RCC 7860 (cell line): Measurements from ENCODE around the gene CCL16.
"Not testable (repeated sequence)": the region's sequence is repeated elsewhere in the genome, so short reads cannot be mapped to it uniquely, and the experiment has no call there.

Experiments used
- DNase-seq: peaks from one replicate; pipeline ENCODE4 v3.0.0-alpha.2; 2015; ENCODE audit warnings: low spot score
- FAIRE-seq: peaks from 2 replicates; lab custom pipeline; 2012; peaks lifted over from hg19 to GRCh38; lab: Jason Lieb, UNC

CCL16 gene

DNA sequence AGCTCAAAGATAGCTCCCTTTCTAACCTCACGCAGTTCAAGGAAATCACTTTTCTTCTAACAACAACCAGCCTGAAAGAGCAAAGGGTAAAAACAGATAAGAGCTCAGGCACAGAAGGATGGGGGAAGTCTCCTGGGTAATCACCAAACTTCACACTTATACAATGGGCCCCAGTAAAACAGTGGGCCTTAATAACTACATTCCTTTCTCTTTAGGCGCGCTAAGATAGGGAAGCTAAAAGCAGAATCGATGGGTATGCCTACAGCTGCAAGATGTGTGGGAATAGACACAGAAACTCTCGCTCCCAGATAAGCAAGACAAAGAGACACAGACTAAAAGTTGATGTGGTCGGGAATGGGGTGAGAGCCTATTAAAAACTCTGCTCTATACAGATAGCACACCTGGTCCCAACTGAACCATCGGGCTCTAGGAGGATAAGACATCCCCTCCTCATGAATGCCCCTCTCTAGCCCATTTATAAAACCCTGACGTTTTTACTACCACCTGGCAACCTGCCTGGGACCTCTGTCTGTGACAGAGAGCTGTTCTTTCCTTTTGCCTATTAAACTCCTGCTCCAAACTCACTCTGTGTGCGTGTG, 38.6 kb downstream of the CCL16 start:
- DNase-seq (no peak), FAIRE-seq (no peak)

DNA sequence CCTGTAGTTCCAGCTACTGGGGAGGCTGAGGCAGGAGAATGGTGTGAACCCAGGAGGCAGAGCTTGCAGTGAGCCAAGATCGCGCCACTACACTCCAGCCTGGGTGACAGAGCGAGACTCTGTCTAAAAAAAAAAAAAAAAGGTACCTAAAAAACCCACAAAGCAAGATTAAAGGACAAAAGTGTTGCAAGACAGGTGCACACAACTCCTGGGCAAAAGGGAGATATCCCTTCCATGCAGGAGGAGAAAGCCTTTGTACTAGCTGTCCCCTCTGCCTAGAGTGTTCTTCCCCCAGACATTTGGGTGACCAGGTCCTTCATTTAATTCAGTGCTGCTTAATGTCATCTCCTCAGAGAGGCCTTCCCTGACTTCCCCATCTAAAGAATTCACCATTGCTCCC, 42.8 kb downstream of the CCL16 start:
- not testable (repeated sequence) for FAIRE-seq, DNase-seq

DNA sequence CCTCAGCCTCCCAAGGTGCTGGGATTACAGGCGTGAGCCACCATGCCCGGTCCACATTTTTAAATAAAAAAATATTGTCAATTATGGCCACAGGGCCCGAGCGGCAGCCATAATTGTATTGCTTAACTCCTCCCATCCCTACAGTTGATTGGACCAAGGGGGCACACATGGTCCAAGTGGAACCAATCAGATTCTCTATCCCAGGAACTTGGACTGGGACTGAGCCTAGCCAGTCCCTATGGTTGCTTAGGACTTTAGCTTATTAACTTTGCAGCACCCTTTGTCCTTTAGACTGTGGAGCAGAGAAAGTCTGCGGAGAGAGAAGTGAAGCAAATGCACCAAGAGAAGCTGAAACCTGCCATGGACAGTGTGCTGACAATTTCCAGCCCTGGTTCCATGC, 45.2 kb downstream of the CCL16 start:
- FAIRE-seq = no peak
- no peak for DNase-seq

DNA sequence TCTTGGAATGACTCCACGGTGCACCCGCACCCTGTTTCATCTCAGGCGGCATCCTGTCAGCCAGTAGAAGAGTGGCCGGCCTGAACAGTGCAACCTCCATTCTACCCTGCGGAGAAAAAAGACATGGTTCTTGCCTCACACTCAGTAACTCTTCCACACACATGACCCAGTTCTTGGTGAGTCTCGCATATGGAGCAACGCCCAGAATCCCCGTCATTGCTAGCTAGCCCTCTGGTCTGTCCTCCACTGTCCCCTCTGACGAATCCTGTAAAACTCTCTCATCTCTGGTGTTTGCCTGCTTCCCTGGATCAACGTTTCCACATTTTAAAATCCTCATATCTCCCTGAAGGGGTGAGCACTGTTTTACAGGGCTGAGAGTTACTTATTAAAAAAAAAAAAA, 46.5 kb downstream of the CCL16 start:
- FAIRE-seq (no peak), DNase-seq (no peak)

DNA sequence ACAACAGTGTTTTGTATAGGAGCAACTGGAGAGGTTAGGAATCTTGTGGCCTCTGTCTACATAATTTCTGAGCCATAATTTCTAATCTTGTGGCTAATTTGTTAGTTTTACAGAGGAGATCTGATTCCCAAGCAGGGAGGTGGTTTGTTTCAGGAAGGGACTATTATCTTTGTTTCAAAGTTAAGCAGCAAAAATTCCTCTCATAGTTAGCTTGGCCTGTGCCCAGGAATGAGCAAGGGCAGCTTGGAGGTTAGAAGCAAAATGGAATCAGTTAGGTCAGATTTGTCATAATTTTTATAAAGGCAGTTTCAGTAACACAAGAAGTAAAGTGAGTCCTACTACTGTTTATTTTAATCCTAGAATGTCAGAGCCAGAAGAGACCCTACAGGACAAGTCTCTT, 48.7 kb downstream of the CCL16 start:
- no peak for DNase-seq
- FAIRE-seq = no peak

DNA sequence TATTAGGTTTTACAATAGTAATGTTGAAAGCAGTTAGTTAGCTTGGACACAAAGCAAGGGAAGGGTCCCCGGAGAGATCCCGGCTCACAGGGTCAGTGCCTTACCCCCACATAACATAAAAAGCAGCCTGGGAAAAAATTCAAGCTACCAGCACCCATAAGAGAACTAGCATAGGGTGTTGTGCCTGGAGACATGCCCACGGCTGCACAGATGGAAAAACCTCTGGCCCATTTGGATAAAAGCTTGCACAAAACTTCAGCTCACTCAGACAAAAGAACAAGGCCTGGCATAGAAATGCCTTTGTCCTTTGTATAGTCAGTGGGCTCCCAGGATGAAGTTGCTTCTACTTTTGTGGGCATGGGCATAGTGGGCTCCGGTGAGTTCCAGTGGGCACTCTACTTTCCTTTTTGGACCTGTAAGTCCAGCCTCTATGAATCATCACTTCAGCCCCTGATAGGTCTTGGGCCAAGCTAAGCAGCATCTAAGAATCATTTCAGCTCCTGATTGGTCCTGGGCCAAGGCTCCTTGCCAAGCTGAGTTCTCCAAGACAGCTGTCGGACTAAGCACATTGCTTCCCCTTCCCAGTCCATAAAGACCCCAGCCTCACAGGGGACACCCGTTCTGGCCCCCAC, 49.4 kb downstream of the CCL16 start:
- DNase-seq (no peak), FAIRE-seq (no peak)

DNA sequence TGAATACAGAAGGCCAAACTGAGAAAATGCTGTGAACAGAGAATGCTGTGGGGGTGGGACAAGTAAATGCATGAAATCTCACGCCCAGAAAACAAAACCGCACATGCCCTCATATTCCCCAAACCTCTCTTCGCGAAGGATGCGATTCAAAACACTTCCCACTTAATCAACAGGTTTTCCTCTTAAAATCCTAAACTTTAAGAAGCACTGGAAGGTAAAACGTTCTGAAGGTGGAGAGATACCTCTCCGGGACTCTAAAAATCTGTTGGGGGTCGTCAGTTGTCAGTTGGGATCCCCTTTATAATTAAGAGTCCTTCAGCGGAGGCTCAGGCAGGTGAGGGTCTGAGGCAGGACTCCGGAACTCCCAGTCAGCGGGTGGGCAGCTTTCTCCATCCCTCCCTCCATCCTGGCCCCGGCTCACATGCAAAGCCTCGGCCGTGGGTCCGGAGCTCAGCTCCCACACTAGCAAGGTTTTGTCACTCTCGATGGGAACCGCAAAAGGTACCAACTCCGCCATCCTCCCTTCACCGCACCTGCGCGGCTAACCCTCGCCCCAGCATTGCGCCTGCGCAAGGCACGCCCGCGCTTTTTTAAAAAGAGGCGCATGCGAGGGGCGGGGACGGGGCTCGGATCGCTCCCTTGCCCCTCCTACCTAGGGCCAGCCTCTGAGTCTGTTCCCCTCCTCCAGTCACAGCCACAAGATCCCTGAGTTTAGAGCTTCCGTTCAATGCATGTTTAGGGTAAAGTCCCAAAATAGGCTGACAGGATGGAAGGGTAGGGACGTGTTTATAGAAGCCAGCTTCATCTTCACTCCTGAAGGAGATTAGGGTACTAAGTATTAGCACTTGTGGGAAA, 50.9 kb downstream of the CCL16 start, which contains the start of gene RDM1:
Gene RDM1 (minus strand): TSS at position 563 of the 855 bp plus-strand sequence. CDS start 46 bp downstream, at position 517.
- FAIRE-seq (no peak), DNase-seq (peak; percentile 55)

DNA sequence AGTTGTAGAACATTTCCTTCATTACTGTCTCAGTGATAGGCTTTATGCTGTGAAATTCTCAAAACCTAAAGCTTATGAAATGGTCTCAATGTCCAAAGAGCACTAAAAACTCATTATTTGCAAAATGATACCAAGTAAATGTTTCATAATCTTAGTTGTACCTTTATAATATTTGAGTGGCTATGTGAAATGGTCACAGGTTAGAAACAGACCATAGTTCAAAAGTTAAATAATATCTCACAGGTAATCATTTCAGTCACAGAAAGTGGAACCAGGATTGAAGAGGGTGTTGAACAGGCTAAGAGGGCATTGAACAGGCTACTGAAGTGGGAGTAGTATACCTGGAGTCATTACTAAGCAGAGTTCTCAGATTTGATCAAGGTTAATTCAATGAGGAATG, 53.6 kb downstream of the CCL16 start:
- DNase-seq = no peak
- FAIRE-seq = no peak
